Progenitor cell of endocrine pancreas (in vitro differentiated cells): ENCODE data around the gene ZSCAN21. TPM values are rescaled to one million over a fixed set of nuclear protein-coding genes. Genes with fewer than 3 reads are reported as not detected.

ENCODE experiments used
- DNase-seq: peaks from one replicate; pipeline ENCODE4 v3.0.0; 2021; ENCODE audit warnings: low spot score; ENCODE audit not compliant: unreplicated experiment
- H3K27ac Mint-ChIP-seq: 2 replicates; pipeline ENCODE4 v1.8.0; 2021; ENCODE audit warnings: mild to moderate bottlenecking, moderate library complexity, mixed read lengths
- H3K27me3 Mint-ChIP-seq: 2 replicates; pipeline ENCODE4 v1.8.0; 2021; ENCODE audit warnings: mixed read lengths
- H3K36me3 Mint-ChIP-seq: 2 replicates; pipeline ENCODE4 v1.8.0; 2022; ENCODE audit warnings: mixed read lengths; ENCODE audit not compliant: insufficient read depth
- H3K4me1 Mint-ChIP-seq: 2 replicates; pipeline ENCODE4 v1.8.0; 2021; ENCODE audit warnings: low read depth, mixed read lengths
- H3K4me3 Mint-ChIP-seq: 2 replicates; pipeline ENCODE4 v1.8.0; 2021; ENCODE audit warnings: low read depth, mild to moderate bottlenecking, moderate library complexity, mixed read lengths
- H3K9me3 Mint-ChIP-seq: 2 replicates; pipeline ENCODE4 v1.8.0; 2021; ENCODE audit warnings: low read depth, mixed read lengths
- total RNA-seq: library from RNA; stranded (reverse); gene quantifications from 2 replicates; pipeline ENCODE4 v1.2.1, GENCODE V29; 2021
- TF ChIP-seq, protein P1 (sequence below): fragments of 200-600 bp; sonication (generic); IDR thresholded peaks from one replicate; pipeline ENCODE4 v1.5.0; 2021; ENCODE audit warnings: antibody characterized with exemption, mild to moderate bottlenecking; ENCODE audit not compliant: unreplicated experiment

The ZSCAN21 gene
- total RNA-seq, 1 donor from 2014 or later = 22.8 TPM

DNA sequence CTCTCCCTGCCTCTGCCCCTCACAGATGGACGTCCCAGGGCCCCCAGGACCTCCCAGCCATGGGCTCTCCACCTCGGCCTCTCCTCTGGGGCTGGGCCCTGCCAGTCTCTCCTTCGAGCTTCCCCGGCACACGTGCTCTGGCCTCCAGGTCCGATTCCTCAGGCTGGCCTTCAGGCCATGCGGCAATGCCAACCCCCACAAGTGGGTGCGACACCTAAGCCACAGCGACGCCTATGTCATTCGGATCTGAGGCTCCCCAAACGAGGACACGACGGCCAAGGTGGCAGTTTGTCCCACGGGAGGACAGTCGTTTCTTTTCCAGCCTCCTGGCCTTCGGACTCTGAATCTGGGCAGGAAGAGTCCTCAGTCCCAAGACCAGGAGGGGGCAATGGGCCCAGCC is 57.1 kb downstream of the ZSCAN21 start:
- Mint-ChIP-seq H3K27me3 (no peaks in the 10 kb centered on the region), H3K27ac (no peak overlapping the region), H3K4me3 (no peak overlapping the region), H3K36me3 (peaks cover 14% of the 10 kb centered on the region), H3K9me3 (no peaks in the 10 kb centered on the region), H3K4me1 (peaks cover 4% of the 10 kb centered on the region)
- TF ChIP-seq, protein P1, sequence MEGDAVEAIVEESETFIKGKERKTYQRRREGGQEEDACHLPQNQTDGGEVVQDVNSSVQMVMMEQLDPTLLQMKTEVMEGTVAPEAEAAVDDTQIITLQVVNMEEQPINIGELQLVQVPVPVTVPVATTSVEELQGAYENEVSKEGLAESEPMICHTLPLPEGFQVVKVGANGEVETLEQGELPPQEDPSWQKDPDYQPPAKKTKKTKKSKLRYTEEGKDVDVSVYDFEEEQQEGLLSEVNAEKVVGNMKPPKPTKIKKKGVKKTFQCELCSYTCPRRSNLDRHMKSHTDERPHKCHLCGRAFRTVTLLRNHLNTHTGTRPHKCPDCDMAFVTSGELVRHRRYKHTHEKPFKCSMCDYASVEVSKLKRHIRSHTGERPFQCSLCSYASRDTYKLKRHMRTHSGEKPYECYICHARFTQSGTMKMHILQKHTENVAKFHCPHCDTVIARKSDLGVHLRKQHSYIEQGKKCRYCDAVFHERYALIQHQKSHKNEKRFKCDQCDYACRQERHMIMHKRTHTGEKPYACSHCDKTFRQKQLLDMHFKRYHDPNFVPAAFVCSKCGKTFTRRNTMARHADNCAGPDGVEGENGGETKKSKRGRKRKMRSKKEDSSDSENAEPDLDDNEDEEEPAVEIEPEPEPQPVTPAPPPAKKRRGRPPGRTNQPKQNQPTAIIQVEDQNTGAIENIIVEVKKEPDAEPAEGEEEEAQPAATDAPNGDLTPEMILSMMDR = no peak
- no peak for DNase-seq

GRCh38 chr7:100107125-100107737 is 57.7 kb downstream of the ZSCAN21 start:
- TF ChIP-seq, protein P1 = no peak
- no peak overlapping the region for H3K27ac Mint-ChIP-seq
- H3K4me1 Mint-ChIP-seq = peaks cover 4% of the 10 kb centered on the region
- no peak overlapping the region for H3K4me3 Mint-ChIP-seq
- DNase-seq = no peak
- H3K9me3 Mint-ChIP-seq = no peaks in the 10 kb centered on the region
- no peaks in the 10 kb centered on the region for H3K27me3 Mint-ChIP-seq
- peaks cover 14% of the 10 kb centered on the region for H3K36me3 Mint-ChIP-seq

GRCh38 chr7:100107890-100108289 is 58.3 kb downstream of the ZSCAN21 start:
- Mint-ChIP-seq H3K9me3 (no peaks in the 10 kb centered on the region), H3K27ac (no peak overlapping the region), H3K27me3 (no peaks in the 10 kb centered on the region), H3K36me3 (peaks cover 16% of the 10 kb centered on the region), H3K4me1 (peaks cover 1% of the 10 kb centered on the region), H3K4me3 (no peak overlapping the region)
- DNase-seq = no peak
- TF ChIP-seq, protein P1 = no peak

DNA sequence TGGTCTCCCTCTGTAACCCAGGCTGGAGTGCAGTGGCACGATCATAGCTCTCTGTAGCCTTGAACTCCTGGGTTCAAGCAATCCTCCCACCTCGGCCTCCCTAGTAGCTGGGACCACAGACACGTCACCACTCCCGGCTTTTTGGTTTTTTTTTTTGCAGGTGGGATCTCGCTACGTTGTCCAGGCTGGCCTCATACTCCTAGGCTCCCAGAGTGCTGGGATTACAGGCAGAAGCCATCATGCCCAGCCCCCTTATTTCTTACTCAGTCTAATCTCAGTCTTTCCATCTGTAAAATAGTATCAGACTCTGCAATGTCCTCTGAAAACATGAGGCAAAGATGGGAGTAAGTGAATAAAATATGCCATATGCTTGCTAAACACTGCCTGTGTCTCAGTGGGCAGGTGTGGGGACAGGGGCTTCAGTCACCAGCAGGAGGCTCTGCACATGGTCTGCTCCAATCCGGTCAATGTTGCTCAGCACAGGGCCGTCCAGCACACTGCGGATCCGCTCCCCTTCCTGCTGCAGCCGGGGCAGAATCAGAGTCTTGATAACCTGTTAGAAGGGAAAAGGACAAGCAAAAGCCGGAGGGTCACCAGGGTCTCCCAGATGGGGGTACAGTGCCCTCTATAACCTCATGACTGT is 60.1 kb downstream of the ZSCAN21 start:
- Mint-ChIP-seq H3K9me3 (no peaks in the 10 kb centered on the region), H3K27me3 (no peaks in the 10 kb centered on the region), H3K27ac (no peak overlapping the region), H3K36me3 (peaks cover 11% of the 10 kb centered on the region), H3K4me3 (no peak overlapping the region), H3K4me1 (no peaks in the 10 kb centered on the region)
- TF ChIP-seq, protein P1 = no peak
- no peak for DNase-seq

DNA sequence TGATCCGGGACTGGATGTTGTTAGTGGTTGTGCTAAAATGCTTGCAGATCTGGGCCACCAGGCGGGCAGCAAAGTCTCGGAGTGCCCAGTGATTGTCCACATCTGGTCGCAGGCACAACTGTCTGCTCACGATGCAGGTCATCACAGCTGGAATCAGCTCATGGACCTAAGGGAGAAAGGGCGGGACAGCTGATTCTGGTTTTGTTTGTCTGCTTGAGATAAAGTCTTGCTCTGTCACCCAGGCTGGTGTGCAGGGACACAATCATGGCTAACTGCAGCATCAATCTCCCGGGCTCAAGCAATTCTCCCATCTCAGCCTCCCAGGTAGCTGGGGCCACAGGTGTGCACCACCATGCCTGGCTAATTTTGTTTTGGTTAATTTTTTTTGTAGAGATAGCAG is 61.6 kb downstream of the ZSCAN21 start:
- Mint-ChIP-seq H3K4me1 (no peaks in the 10 kb centered on the region), H3K9me3 (no peaks in the 10 kb centered on the region), H3K4me3 (no peak overlapping the region), H3K36me3 (peaks cover 11% of the 10 kb centered on the region), H3K27me3 (no peaks in the 10 kb centered on the region), H3K27ac (no peak overlapping the region)
- TF ChIP-seq, protein P1 = no peak
- DNase-seq = no peak
